IPS-15b (cell line): ENCODE data around the gene CYREN.
"Not testable (repeated sequence)": the region's sequence is repeated elsewhere in the genome, so short reads cannot be mapped to it uniquely, and the experiment has no call there.

ENCODE experiments used
- H3K27me3 ChIP-seq: one replicate; pipeline ENCODE4 v1.6.1; 2013; ENCODE audit warnings: low read length; ENCODE audit not compliant: control insufficient read depth, insufficient read depth
- H3K36me3 ChIP-seq: one replicate; pipeline ENCODE4 v1.6.1; 2013; ENCODE audit warnings: low read length; ENCODE audit not compliant: control insufficient read depth, insufficient read depth
- H3K4me1 ChIP-seq: one replicate; pipeline ENCODE4 v1.6.1; 2013; ENCODE audit warnings: mild to moderate bottlenecking, low read length; ENCODE audit not compliant: control insufficient read depth, insufficient read depth
- H3K4me3 ChIP-seq: one replicate; pipeline ENCODE4 v1.5.1; 2013; ENCODE audit warnings: low read depth, low read length
- H3K9ac ChIP-seq: one replicate; pipeline ENCODE4 v1.6.1; 2013; ENCODE audit warnings: low read depth, mild to moderate bottlenecking, low read length
- H3K9me3 ChIP-seq: one replicate; pipeline ENCODE4 v1.6.1; 2013; ENCODE audit warnings: mild to moderate bottlenecking, low read length; ENCODE audit not compliant: control insufficient read depth, insufficient read depth

Gene CYREN

DNA sequence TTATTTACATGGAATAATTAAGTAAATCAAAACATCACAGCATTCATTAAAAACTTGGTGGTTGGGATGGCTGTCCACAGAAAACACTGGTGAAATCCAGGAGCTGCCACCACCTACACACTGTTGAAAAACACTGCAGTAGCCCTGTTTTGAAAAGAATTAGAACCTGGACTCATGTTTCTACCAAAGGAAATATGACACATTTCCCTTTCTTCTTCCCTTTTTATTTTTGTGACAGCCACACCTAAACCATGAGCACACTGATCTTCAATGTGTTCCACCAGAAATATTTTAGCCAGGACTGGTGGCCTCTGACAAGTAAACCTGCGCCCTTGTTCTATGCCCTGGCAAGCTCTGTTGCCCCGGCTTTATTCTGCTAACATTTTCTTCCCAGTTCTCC, 19.4 kb downstream of the CYREN start:
- Histone ChIP-seq H3K9ac (no peak overlapping the region), H3K4me1 (peaks cover 7% of the 10 kb centered on the region), H3K4me3 (no peak overlapping the region), H3K9me3 (no peaks in the 10 kb centered on the region), H3K27me3 (no peaks in the 10 kb centered on the region), H3K36me3 (no peaks in the 10 kb centered on the region)

DNA sequence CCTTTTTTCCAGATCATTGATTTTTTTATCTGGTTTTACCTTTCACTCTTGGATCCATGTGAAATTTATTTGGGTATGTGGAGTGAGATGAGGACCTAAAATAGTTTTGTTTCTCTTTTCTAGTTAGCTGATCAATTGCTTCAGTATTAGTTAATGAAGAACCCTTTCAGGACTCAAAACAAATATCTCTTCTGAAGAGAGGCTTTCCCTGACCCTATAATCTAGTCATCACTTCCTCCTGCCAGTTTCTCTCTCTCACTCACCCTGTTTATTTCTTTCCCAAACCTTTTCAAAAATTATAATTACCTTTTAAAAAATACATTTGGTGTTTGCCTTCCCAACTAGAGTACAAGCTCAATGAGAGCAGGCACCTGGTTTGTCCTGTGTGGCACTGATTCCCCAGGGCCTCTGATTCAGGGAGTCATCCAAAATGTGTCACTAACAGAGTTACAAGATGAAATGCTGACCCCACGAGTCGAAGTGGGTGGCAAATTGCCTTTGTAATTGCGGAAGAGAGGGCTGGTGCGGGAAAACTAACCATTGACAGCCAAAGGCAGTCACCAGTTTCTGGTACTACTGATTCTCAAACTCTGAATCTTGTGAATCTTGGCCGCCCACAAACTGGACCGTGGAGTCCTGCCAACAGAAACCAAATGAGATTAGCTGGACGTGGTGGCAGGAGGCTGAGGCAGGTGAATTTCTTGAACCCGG, 20.3 kb downstream of the CYREN start:
- Histone ChIP-seq H3K36me3 (no peaks in the 10 kb centered on the region), H3K9ac (no peak overlapping the region), H3K27me3 (no peaks in the 10 kb centered on the region), H3K9me3 (no peaks in the 10 kb centered on the region), H3K4me3 (no peak overlapping the region), H3K4me1 (peaks cover 7% of the 10 kb centered on the region)

DNA sequence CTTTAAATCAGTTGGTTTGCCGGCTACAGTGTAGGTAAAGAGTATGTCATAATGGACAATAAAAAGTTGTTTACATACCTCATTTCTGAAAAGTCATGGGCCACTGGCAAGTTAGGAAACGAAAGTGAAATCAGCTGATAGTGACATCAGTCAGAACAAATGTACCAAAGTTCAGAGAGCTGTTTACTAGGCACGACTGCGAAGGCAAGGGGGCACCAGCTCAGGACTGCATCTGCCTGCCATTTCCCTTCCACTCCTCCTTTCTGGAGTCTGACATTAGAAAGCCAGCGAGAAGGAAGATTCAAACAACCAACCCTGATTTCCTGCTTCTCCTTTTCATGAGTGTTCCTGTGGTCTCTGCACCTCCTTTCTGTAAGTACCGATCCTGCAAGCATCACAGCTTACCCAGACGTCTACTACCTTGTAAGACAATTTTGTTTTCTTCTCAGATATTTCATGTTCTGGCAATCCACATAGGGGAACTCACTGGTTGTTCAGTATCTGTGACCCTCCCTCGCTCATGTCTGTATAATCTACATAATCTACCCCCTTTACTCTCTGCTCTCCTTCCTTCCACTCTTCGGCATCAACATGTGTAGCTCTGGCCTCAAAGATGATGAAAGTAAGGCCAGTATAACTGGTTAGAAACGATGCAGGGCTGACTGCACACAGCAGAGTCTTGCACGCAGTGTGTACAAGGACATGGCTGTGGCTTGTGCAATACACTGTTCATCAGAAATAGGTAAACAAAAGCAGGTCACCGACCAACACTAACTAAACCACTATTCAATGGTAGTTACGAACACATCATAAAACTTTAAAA, 22.4 kb downstream of the CYREN start, which contains the start of gene TMEM140:
TSS of gene TMEM140 (plus strand) at position 174 of the 823 bp plus-strand sequence. CDS start 16,370 bp downstream, outside the sequence.
- no peaks in the 10 kb centered on the region for H3K27me3 ChIP-seq
- H3K4me3 ChIP-seq: no peak within 1 kb of the TSS
- no peaks in the 10 kb centered on the region for H3K9me3 ChIP-seq
- peaks cover 7% of the 10 kb centered on the region for H3K4me1 ChIP-seq
- no peak within 1 kb of the TSS for H3K9ac ChIP-seq
- H3K36me3 ChIP-seq: no peaks in the 10 kb centered on the region

DNA sequence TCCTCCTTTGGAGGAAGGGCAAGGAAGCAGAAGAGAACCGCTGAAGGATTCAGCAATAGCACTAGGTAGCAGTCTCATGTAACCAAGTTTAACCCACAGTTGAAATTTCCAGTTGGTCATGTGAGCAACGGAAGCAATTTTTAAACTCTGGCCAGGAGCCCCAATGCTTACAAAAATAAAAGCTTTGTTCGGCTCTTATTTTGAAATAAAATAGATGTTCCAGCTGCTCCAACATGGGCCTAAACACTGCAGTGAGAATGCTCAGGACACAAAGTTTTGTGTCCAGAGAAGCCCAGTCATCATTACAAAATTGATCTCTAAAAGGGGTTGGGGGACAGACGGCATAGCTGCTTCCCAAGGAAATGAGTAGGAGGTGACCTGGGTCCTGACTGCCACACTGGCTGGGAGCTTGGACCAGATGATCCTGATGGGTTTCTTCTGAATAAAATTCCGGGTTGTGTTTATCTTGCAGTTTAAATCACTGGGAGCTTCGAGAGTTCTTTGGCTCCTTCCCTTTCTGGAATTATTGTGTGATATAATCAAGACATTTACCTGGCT, 23.1 kb downstream of the CYREN start:
- Histone ChIP-seq H3K4me1 (peaks cover 7% of the 10 kb centered on the region), H3K9ac (no peak overlapping the region), H3K36me3 (no peaks in the 10 kb centered on the region), H3K4me3 (no peak overlapping the region), H3K27me3 (no peaks in the 10 kb centered on the region), H3K9me3 (no peaks in the 10 kb centered on the region)

DNA sequence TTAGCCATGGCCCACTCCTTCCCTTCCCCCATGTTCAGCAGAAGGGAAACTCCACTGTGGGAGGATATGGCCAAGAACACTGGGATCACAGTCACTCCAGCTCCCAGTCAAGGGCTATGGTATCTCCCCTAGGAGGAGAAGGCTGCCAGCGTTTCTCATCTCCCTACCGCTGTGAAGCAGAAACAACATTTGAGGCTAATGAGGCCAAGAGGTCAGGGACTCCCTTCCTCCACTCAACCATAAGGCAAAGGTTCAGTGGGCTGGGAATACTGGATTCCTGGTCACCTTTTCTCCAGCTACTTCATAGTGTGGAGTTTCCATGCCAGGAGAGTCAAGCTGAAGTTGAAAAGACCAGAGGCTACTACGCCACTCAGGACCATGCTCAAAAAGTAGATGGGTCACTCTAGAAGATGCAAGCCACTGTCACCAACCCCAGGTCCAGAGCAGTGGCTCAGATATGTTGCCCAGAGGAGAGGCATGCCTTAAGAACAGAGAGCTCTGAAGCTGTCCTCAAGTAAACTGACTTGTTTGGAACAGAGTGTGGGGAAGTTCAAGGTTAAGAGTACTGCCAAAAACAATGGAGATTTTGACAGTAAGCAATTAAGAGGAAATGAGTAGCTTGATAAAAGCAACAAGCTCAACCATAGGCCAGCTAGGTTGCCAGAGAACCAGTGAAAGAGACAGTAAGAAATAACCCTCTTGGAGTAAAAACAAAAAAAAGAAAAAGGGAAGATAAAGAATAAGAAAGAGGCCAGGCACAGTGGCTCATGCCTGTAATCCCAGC, 26.4 kb downstream of the CYREN start:
- Histone ChIP-seq H3K9ac (no peak overlapping the region), H3K4me3 (no peak overlapping the region), H3K9me3 (no peaks in the 10 kb centered on the region), H3K27me3 (no peaks in the 10 kb centered on the region), H3K36me3 (no peaks in the 10 kb centered on the region), H3K4me1 (peaks cover 7% of the 10 kb centered on the region)

- Histone ChIP-seq H3K9me3 (no peaks in the 10 kb centered on the region), H3K4me1 (no peaks in the 10 kb centered on the region), H3K4me3 (no peak overlapping the region), H3K36me3 (no peaks in the 10 kb centered on the region), H3K9ac (no peak overlapping the region), H3K27me3 (no peaks in the 10 kb centered on the region)
Observed at GRCh38 chr7:135129579-135129978, 40.9 kb downstream of the CYREN start.

DNA sequence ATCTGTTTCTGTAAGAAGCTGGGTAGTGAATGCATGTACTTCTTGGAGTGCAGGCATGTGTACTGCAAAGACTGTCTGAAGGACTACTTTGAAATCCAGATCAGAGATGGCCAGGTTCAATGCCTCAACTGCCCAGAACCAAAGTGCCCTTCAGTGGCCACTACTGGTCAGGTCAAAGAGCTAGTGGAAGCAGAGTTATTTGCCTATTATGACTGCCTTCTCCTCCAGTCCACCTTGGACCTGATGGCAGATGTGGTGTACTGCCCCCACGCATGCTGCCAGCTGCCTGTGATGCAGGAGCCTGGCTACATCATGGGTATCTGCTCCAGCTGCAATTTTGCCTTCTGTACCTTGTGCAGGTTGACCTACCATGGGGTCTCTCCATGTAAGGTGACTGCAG, 41.6 kb downstream of the CYREN start:
- Histone ChIP-seq H3K9me3 (no peaks in the 10 kb centered on the region), H3K9ac (no peak overlapping the region), H3K27me3 (no peaks in the 10 kb centered on the region), H3K4me3 (no peak overlapping the region), H3K4me1 (no peaks in the 10 kb centered on the region), H3K36me3 (no peaks in the 10 kb centered on the region)

DNA sequence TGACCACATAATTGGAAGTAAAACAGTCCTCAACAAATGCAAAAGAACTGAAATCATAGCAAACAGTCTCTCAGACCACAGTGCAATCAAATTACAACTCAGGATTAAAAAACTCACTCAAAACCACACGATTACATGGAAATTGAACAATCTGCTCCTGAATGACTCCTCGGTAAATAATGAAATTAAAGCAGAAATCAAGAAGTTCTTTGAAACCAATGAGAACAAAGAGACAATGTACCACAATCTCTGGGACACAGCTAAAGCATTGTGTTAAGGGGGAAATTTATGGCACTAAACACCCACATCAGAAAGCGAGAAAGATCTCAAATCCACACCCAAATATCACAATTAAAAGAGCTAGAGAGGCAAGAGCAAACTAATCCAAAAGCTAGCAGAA, 45.9 kb downstream of the CYREN start:
- H3K9ac ChIP-seq, H3K4me1 ChIP-seq, H3K36me3 ChIP-seq, H3K9me3 ChIP-seq, H3K27me3 ChIP-seq, H3K4me3 ChIP-seq: not testable (repeated sequence)

DNA sequence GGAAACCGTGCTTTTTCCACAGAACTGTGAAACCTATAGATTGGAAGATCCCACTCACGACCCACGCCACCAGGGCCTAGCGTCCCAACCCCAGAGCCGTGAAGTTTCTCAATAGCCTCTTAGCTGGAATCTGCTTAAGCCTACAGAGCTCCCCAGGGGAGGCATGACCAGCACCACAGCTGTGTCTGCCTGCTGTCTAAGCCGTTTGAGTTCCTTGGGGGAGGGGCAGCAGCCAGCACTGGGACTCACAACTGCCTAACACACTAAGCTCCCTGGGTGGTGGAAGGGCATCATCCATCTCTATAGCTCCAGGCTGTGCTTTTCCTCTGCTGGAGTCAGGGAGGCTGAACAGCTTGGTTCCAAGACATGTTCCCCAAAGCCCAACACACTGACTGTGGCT, 48.6 kb downstream of the CYREN start:
- no peak overlapping the region for H3K4me3 ChIP-seq
- H3K27me3 ChIP-seq: no peaks in the 10 kb centered on the region
- H3K4me1 ChIP-seq: no peaks in the 10 kb centered on the region
- H3K36me3 ChIP-seq: no peaks in the 10 kb centered on the region
- H3K9me3 ChIP-seq: no peaks in the 10 kb centered on the region
- no peak overlapping the region for H3K9ac ChIP-seq

GRCh38 chr7:135117096-135117495, 53.4 kb downstream of the CYREN start:
- Histone ChIP-seq H3K4me3 (no peak overlapping the region), H3K9ac (no peak overlapping the region), H3K4me1 (no peaks in the 10 kb centered on the region), H3K27me3 (no peaks in the 10 kb centered on the region), H3K9me3 (no peaks in the 10 kb centered on the region), H3K36me3 (no peaks in the 10 kb centered on the region)
